ENCODE results near the gene SFTPB.
"Not testable (repeated sequence)": the region's sequence is repeated elsewhere in the genome, so short reads cannot be mapped to it uniquely, and the experiment has no call there.

SFTPB gene

GRCh38 chr2:85668009-85668856 is at the start of gene SFTPB:
TSS of gene SFTPB (minus strand) at chr2:85668199. CDS start at chr2:85668183, 16 bp downstream.
- no peak for DNase-seq

- no peak for DNase-seq
Observed at GRCh38 chr2:85717308-85718008, 49.5 kb upstream of the SFTPB start.

- no peak for DNase-seq
Observed at GRCh38 chr2:85716346-85716914, 48.4 kb upstream of the SFTPB start.

GRCh38 chr2:85714841-85715240 is 46.8 kb upstream of the SFTPB start:
- DNase-seq, result no peak

GRCh38 chr2:85714421-85714820 is 46.4 kb upstream of the SFTPB start:
- not testable (repeated sequence) for DNase-seq

- no peak for DNase-seq
Observed at GRCh38 chr2:85713836-85714235, 45.8 kb upstream of the SFTPB start.

- no peak for DNase-seq
Observed at GRCh38 chr2:85712849-85713612, 45.0 kb upstream of the SFTPB start.

GRCh38 chr2:85712336-85712735 is 44.3 kb upstream of the SFTPB start:
- DNase-seq, result no peak

GRCh38 chr2:85711578-85712060 is 43.6 kb upstream of the SFTPB start:
- DNase-seq, result no peak

- no peak for DNase-seq
Observed at GRCh38 chr2:85710687-85711577, 42.9 kb upstream of the SFTPB start.

GRCh38 chr2:85709401-85709811 is 41.4 kb upstream of the SFTPB start:
- DNase-seq, result no peak

- no peak for DNase-seq
Observed at GRCh38 chr2:85708641-85709040, 40.6 kb upstream of the SFTPB start.

- peak; percentile 43 for DNase-seq
Observed at GRCh38 chr2:85707304-85707703, 39.3 kb upstream of the SFTPB start.

GRCh38 chr2:85706599-85707296 is 38.7 kb upstream of the SFTPB start:
- DNase-seq, result no peak

GRCh38 chr2:85706063-85706462 is 38.1 kb upstream of the SFTPB start:
- DNase-seq, result no peak

GRCh38 chr2:85705680-85706039 is 37.7 kb upstream of the SFTPB start:
- no peak for DNase-seq

- DNase-seq, result no peak
Observed at GRCh38 chr2:85704800-85705679, 37.0 kb upstream of the SFTPB start.

GRCh38 chr2:85704038-85704437 is 36.0 kb upstream of the SFTPB start:
- no peak for DNase-seq

- DNase-seq, result no peak
Observed at GRCh38 chr2:85703329-85703728, 35.3 kb upstream of the SFTPB start.

- DNase-seq, result no peak
Observed at GRCh38 chr2:85702800-85703199, 34.8 kb upstream of the SFTPB start.

Data from activated naive CD4-positive, alpha-beta T cell treated with anti-CD3 and anti-CD28 coated beads, Interleukin-2, amount 50 U/mL, for 16 hours (primary cell).